K562 (cell line): ENCODE measurements around the gene DGKB. TPM values are rescaled to one million over a fixed set of nuclear protein-coding genes. Genes with fewer than 3 reads are reported as not detected.

ENCODE experiments used
- ATAC-seq: fragments of 200-7000 bp; cut with Tn5 transposase; 3 replicates; pipeline ENCODE4 v1.9.1; 2020; ENCODE audit warnings: moderate library complexity
- BruUV-seq: library from RNA; stranded (reverse); fragments of 400-500 nt; replicated peaks from 2 replicates; lab custom pipeline; 2021; lab: Mats Ljungman, UMichigan
- CTCF ChIA-PET: fragments of 300-600 bp; formaldehyde crosslinking; extraction: SDS; loops from one replicate; lab custom pipeline; 2021; ENCODE audit warnings: low intra/inter-chr PET ratio; lab: Yijun Ruan, JAX
- POLR2A ChIA-PET: fragments of 300-600, 350-650 bp; sonication (Branson Sonifier 250); formaldehyde crosslinking; extraction: SDS; loops from one replicate; lab custom pipeline; 2021; ENCODE audit warnings: antibody characterized with exemption, inconsistent platforms; lab: Yijun Ruan, JAX
- DNase-seq, 4 experiments: peaks; one replicate each; pipeline versions ENCODE4 v3.0.0 to v3.0.0-alpha.2; 2011 to 2018; ENCODE audit warnings: low spot score in 3 of 4, mixed read lengths in 3 of 4; ENCODE audit errors: extremely low read depth in 1 of 4
- FAIRE-seq: peaks from 2 replicates; lab custom pipeline; 2011; peaks lifted over from hg19 to GRCh38; lab: Jason Lieb, UNC
- H2AFZ ChIP-seq: 2 replicates; pipeline ENCODE4 v1.6.0; 2011; ENCODE audit warnings: low read depth, low read length, control low read depth, inconsistent platforms
- H3K27ac ChIP-seq: fragments of 200-600 bp; 3 replicates; pipeline ENCODE4 v1.8.0; 2011; ENCODE audit warnings: low read depth, mild to moderate bottlenecking, control low read depth, inconsistent platforms, low read length, moderate library complexity, mixed read lengths; ENCODE audit errors: extremely low read depth
- H3K27me3 ChIP-seq, 2 experiments: fragments of 300-600 bp in 1 of 2; 2 replicates in 1 of 2; 3 replicates in 1 of 2; pipeline versions ENCODE4 v1.6.0 to v1.8.0; 2011; ENCODE audit warnings: inconsistent platforms in 2 of 2, low read length in 2 of 2, mild to moderate bottlenecking in 1 of 2, mixed read lengths in 1 of 2, moderate library complexity in 1 of 2; ENCODE audit not compliant: control insufficient read depth in 2 of 2, insufficient read depth in 2 of 2
- H3K36me3 ChIP-seq: fragments of 300-600 bp; 3 replicates; pipeline ENCODE4 v1.8.0; 2011; ENCODE audit warnings: mild to moderate bottlenecking, low read length, inconsistent platforms; ENCODE audit not compliant: control insufficient read depth, insufficient read depth
- H3K4me1 ChIP-seq, 2 experiments: fragments of 200-600 bp in 1 of 2; replicated peaks in 1 of 2; 2 replicates in 1 of 2; 3 replicates in 1 of 2; pipeline versions ENCODE4 v1.5.1 to v1.8.0; 2011; ENCODE audit warnings: inconsistent platforms in 2 of 2, low read length in 2 of 2, mild to moderate bottlenecking in 1 of 2, mixed read lengths in 1 of 2, moderate library complexity in 1 of 2; ENCODE audit not compliant: control insufficient read depth in 2 of 2, insufficient read depth in 2 of 2
- H3K4me2 ChIP-seq: 2 replicates; pipeline ENCODE4 v1.6.1; 2011; ENCODE audit warnings: low read length, control low read depth, inconsistent platforms, mixed read lengths; ENCODE audit not compliant: insufficient read depth
- H3K4me3 ChIP-seq: fragments of 200-600 bp; sonication (generic), shearing (Covaris generic); 2 replicates; pipeline ENCODE4 v1.5.1; 2016; ENCODE audit warnings: control low read depth, inconsistent platforms
- H3K79me2 ChIP-seq: fragments of 200-600 bp; 3 replicates; pipeline ENCODE4 v1.8.0; 2011; ENCODE audit warnings: low read length, inconsistent platforms; ENCODE audit not compliant: control insufficient read depth, insufficient read depth
- H3K9ac ChIP-seq, 2 experiments: 2 replicates each; pipeline versions ENCODE4 v1.6.0 to v1.6.1; 2011; ENCODE audit warnings: low read depth in 2 of 2, low read length in 2 of 2, control low read depth in 1 of 2, inconsistent platforms in 1 of 2, mild to moderate bottlenecking in 1 of 2, mixed read lengths in 1 of 2; ENCODE audit not compliant: insufficient read depth in 1 of 2
- H3K9me1 ChIP-seq: one replicate; pipeline ENCODE4 v1.6.0; 2011; ENCODE audit warnings: inconsistent platforms, mild to moderate bottlenecking, low read length, moderate library complexity; ENCODE audit not compliant: control insufficient read depth, insufficient read depth
- H3K9me3 ChIP-seq: replicated peaks from 2 replicates; pipeline ENCODE4 v1.5.1; 2011; ENCODE audit warnings: low read depth, low read length, inconsistent platforms; ENCODE audit not compliant: control insufficient read depth, insufficient read depth
- H4K20me1 ChIP-seq: replicated peaks from 2 replicates; pipeline ENCODE4 v1.6.1; 2011; ENCODE audit warnings: low read length, inconsistent platforms, mixed read lengths; ENCODE audit not compliant: control insufficient read depth, insufficient read depth
- CCNT2 ChIP-seq: IDR thresholded peaks from 2 replicates; pipeline ENCODE4 v1.6.1; 2011; ENCODE audit warnings: borderline replicate concordance, low read depth, mild to moderate bottlenecking, moderate library complexity, mixed read lengths, low read length; ENCODE audit not compliant: insufficient read length; ENCODE audit errors: extremely low read depth
- CREB3 ChIP-seq: fragments of 450-650 bp; conservative IDR thresholded peaks from 2 replicates; pipeline ENCODE4 v1.6.1; 2016; ENCODE audit warnings: missing genetic modification characterization, low read depth, mild to moderate bottlenecking, missing compliant biosample characterization, moderate library complexity
- E2F1 ChIP-seq: sonication (generic); formaldehyde crosslinking; IDR thresholded peaks from 2 replicates; pipeline ENCODE4 v1.8.1; 2023; ENCODE audit warnings: mild to moderate bottlenecking, missing genetic modification reagents, moderate library complexity
- HMGN3 ChIP-seq: IDR thresholded peaks from 2 replicates; pipeline ENCODE4 v1.6.1; 2011; ENCODE audit warnings: borderline replicate concordance, low read depth, mild to moderate bottlenecking, mixed read lengths, low read length; ENCODE audit not compliant: insufficient read length; ENCODE audit errors: extremely low read depth
- SIN3A ChIP-seq, 2 experiments: fragments of 150-350 bp in 1 of 2; IDR thresholded peaks; 2 replicates each; pipeline ENCODE4 v1.6.1; 2011 to 2016; ENCODE audit warnings: borderline replicate concordance in 2 of 2, low read depth in 2 of 2, low read length in 2 of 2, mild to moderate bottlenecking in 2 of 2, moderate library complexity in 2 of 2; ENCODE audit not compliant: control insufficient read depth in 1 of 2
- SMARCA4 ChIP-seq: fragments of 450-650 bp; IDR thresholded peaks from 2 replicates; pipeline ENCODE4 v1.6.1; 2016
- TRIM25 ChIP-seq: fragments of 450-650 bp; IDR thresholded peaks from 2 replicates; pipeline ENCODE4 v1.7.0; 2016; ENCODE audit warnings: borderline replicate concordance
- VEZF1 ChIP-seq: fragments of 200-800 bp; sonication (Bioruptor generic); IDR thresholded peaks from 2 replicates; pipeline ENCODE4 v1.6.1; 2017; ENCODE audit warnings: missing genetic modification characterization, missing compliant biosample characterization
- ZNF133 ChIP-seq: fragments of 250-450 bp; sonication (Bioruptor Pico); IDR thresholded peaks from 2 replicates; pipeline ENCODE4 v1.4.0; 2020; ENCODE audit warnings: mild to moderate bottlenecking
- ZNF277 ChIP-seq: fragments of 250-450 bp; sonication (Bioruptor Pico); IDR thresholded peaks from 2 replicates; pipeline ENCODE4 v1.8.0; 2022; ENCODE audit warnings: inconsistent platforms, mild to moderate bottlenecking, moderate library complexity, borderline replicate concordance
- ZNF512 ChIP-seq: IDR thresholded peaks from 2 replicates; pipeline ENCODE4 v1.6.1; 2016; ENCODE audit warnings: missing genetic modification characterization, missing compliant biosample characterization
- ZNF668 ChIP-seq: fragments of 250-450 bp; sonication (Bioruptor Pico); IDR thresholded peaks from 2 replicates; pipeline ENCODE4 v1.8.0; 2022; ENCODE audit warnings: mild to moderate bottlenecking, inconsistent platforms
- ZNF717 ChIP-seq: fragments of 250-450 bp; sonication (Bioruptor Pico); IDR thresholded peaks from 2 replicates; pipeline ENCODE4 v1.5.0; 2021
- WGBS: fragments of 100-300 bp; shearing (Covaris generic); methylation state at CpG from one replicate; pipeline ENCODE4 v1.1.6; 2016; ENCODE audit warnings: low coverage, mixed read lengths; ENCODE audit not compliant: insufficient coverage; ENCODE audit errors: missing lambda C conversion rate; 5-methylcytosine and 5-hydroxymethylcytosine counted together
- in situ Hi-C: fragments of 300-500 bp; cut with MboI; formaldehyde crosslinking; loops from 4 replicates; pipeline ENCODE4 v1.15.0; 2018; ENCODE audit warnings: inconsistent platforms, mixed read lengths
- intact Hi-C: fragments of 100-400 bp; cut with micrococcal nuclease; formaldehyde crosslinking; loops from 2 replicates; pipeline ENCODE4 v1.14.2; 2022
- polyA plus RNA-seq, 8 experiments: library from polyadenylated mRNA; depleted of rRNA in 4 of 8; stranded (reverse) in 5 of 8; unstranded in 3 of 8; fragments of >200 nt; fragmentation: Nextera tagmentation in 2 of 8; fragmentation: Illumina TruSeq in 1 of 8; extraction: Ambion mirVana in 2 of 8; extraction: Trizol in 1 of 8; gene quantifications; 2 replicates each; pipeline versions ENCODE4 v1.2.1 to v1.2.3, GENCODE V29; 2011 to 2014; ENCODE audit warnings: inconsistent platforms in 1 of 8, missing spikeins in 1 of 8
- total RNA-seq, 7 experiments: library from RNA; depleted of rRNA in 6 of 7; stranded (reverse); fragments of >200 nt in 6 of 7; fragmentation: Illumina TruSeq in 2 of 7; extraction: Trizol in 2 of 7; gene quantifications; 2 replicates each; pipeline versions ENCODE4 v1.2.1 to v1.2.3, GENCODE V29; 2011 to 2021; ENCODE audit warnings: low replicate concordance in 1 of 7

DGKB gene
- total and polyA plus RNA-seq, 9 of the 15 experiments (the other 6 are each of a cell fraction or from before 2014, with no cell fraction given): 0.01 TPM; not detected in 8

- H3K9me1 ChIP-seq: no peaks in the 10 kb centered on the region
- intact Hi-C loops: no loop called here
- no peaks in the 10 kb centered on the region for H3K9me3 ChIP-seq
- no peak for FAIRE-seq
- no peaks in the 10 kb centered on the region for H3K36me3 ChIP-seq
- no peak overlapping the region for H3K4me3 ChIP-seq
- BruUV-seq: no TSS peak
- H3K9ac ChIP-seq: no peak overlapping the region
- H2AFZ ChIP-seq: no peak overlapping the region
- H3K4me2 ChIP-seq: no peak overlapping the region
- no peaks in the 10 kb centered on the region for H4K20me1 ChIP-seq
- POLR2A ChIA-PET: no interaction called here
- H3K27ac ChIP-seq: no peak overlapping the region
- 0% methylated on average over 2 of the region's 2 CpGs for WGBS
- no peak for ATAC-seq
- in situ Hi-C loops: no loop called here
- H3K4me1 ChIP-seq: no peaks in the 10 kb centered on the region
- H3K79me2 ChIP-seq: no peaks in the 10 kb centered on the region
- CTCF ChIA-PET: no interaction called here
- no peak for DNase-seq
- H3K27me3 ChIP-seq: no peaks in the 10 kb centered on the region
- TF ChIP-seq TRIM25 (no peak), ZNF133 (CRISPR knock-in tag) (no peak), SMARCA4 (no peak), E2F1 (CRISPR knock-in tag) (no peak), ZNF277 (CRISPR knock-in tag) (no peak), ZNF717 (CRISPR knock-in tag) (no peak), HMGN3 (no peak), CREB3 (no peak), SIN3A (IDR thresholded peaks at IDR 0.05; ENCODE audit: borderline replicate concordance in 2 of 2, control insufficient read depth in 1 of 2, low read depth in 2 of 2, low read length in 2 of 2) (no peak), ZNF668 (no peak), ZNF512 (no peak), VEZF1 (CRISPR knock-in tag) (no peak), CCNT2 (no peak)
Measured at GRCh38 chr7:14258441-14258840, 644.1 kb downstream of the DGKB start.
